Activated CD4-positive, alpha-beta T cell treated with anti-CD3 and anti-CD28 coated beads, Interleukin-2, amount 50 U/mL, for 4 hours (primary cell): ENCODE results near the gene PNKD.

Source experiments
- DNase-seq, 2 experiments: peaks; one replicate each; pipeline ENCODE4 v3.0.0-alpha.2; 2020

Gene PNKD

DNA sequence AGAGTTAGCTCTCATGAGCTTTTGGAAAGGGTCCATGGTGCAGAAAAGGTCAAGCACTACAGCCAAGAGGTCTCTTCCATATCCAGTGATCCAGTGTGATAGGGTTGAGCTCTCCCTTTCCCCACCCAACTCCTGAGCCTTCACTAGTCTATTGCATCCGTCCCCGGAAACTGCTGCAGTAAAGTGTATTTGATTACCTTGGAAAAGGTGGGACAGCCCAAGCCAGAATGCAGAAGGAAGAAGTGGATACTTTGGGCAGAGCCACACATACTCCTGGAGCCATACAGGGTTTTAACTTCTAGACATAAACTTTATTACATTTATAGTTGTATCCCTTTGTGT lies 3.6 kb downstream of the PNKD start:
- no peak for DNase-seq

DNA sequence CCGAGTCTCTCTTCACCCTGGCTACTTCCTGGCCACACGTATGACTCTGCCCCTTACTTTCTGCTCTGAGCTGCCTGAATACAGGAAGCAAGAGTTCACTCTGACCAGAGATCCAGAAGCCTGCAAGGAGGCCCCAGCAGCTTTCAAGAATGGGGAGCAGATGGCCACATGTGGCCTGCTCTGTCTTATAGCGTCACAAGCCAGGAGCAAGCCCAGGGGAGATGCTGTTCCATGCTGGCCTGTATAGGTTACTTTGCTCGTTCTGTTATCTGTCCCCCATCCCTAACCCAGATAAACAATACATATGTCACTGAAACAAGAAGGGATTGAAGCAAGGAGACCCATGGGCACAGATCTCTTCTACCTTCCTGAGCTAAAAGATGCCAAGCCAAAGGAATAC lies 4.3 kb downstream of the PNKD start:
- no peak for DNase-seq

DNA sequence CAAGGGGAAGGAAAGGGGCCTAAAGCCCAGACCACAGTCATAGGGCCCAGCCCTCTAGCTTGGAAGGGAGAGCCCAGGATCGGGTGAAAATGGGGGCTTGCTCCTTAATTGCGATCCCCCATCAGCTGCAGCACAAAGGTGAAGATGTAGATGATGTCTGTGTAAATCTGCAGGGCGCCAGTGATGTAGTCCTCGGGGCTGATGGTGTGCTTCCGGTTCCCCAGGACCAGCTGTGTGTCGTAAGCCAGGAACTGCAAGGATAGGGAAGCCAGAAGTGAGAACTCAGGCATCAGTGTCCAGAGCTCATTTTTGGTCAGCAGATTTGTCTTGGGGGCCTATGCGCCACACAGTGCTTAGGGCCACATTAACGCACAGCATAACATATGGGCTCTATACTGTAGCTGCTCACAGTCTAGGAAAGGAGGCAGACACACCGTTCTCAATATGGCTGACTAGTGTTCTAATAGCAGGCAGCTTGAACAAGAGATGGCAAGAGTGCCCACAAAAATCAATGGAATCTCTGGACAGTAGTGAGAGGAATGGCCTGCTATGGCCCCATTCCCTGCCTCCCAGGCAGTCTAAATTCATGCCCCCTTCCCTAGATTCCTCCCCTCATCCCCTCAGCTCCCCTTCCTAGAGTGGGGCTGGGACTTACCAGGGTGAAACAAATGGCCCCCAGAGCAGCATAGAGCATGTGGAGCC lies 5.2 kb downstream of the PNKD start:
- no peak for DNase-seq

DNA sequence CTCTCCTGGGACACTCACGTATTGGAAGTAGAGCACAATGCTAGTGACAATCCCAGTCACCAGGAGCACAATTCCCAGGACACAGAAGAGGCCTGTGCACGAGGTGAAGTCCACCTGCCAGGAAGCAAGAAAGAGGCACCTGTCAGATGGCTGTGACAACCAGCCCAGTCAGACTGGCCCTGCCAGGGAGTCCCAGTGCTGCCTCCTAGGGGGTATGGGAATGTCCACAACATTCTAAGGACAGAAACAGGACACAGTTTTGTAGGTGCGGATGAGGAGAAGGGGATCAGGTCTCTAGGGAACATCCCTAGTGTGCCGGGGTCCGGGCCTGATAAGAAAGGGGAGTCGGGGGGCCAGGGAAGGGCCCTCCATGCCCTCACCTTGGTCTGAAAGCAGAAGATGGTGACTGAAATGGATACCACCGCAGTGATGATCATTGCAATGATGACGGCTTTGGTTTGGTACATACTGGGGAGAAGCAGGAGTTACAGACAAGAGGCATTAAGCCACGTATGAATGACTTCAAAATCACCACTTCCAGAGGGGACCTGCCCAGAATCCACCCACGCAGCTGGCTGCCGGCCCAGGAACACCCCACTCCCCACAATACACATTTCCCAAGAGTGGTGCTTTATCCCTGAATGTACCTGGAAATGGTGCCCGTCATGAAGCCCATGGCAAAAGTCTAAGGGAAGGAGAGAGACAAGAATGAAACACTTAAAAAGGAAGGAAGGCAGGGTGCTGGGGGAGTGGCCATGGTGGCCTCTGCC lies 6.9 kb downstream of the PNKD start:
- DNase-seq, result no peak

DNA sequence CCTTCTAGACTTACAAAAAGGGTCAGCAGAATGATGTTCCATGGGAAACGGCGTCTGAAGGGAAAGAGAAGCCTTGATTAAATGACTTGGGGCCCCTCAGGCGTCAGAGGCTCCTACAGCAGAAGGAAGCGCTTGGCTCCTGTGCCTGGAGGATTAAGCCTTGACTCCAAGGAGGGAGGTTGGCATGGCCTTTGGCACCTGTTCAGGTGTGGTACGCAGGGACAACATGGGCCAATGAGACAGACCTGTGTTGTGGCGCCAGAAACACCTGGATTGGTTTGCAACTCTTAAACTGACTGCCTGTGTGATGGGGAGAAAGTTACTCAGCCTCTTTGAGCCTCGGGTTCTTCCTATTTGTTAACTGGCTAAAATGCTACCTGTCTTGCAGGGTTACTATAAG lies 7.6 kb downstream of the PNKD start:
- DNase-seq, result no peak

GRCh38 chr2:218278531-218279360 lies 8.4 kb downstream of the PNKD start:
- no peak for DNase-seq

DNA sequence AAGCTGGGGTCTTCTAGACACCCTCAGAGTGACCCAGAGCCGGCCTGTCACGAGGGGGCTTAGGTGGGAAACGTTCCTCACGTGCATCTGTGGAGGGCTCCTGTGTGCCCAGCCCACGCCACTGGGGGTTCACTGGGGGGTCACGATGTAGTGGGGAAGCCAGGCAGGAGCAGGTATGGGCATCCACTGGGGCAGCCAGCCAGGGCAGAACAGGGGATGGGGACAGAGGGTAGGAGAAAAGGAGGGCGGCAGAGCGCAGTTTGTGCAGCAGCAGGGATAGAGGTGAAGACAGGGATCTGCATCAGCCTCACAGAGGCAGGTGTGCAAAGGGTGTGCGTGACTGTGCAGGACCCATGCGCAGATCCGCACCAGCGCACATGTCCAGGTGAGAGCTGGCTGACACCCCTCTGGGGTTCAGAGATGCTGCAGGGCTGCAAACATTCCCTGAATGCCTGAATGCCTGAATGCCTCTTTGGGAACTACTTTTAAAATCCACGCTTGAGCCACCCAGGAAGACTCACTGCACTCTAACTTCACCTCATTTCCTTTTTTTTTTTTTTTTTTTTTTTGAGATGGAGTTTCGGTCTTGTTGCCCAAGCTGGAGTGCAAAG lies 10.0 kb downstream of the PNKD start:
- DNase-seq, result no peak

- no peak for DNase-seq
Observed at GRCh38 chr2:218281449-218281848, 11.1 kb downstream of the PNKD start.

DNA sequence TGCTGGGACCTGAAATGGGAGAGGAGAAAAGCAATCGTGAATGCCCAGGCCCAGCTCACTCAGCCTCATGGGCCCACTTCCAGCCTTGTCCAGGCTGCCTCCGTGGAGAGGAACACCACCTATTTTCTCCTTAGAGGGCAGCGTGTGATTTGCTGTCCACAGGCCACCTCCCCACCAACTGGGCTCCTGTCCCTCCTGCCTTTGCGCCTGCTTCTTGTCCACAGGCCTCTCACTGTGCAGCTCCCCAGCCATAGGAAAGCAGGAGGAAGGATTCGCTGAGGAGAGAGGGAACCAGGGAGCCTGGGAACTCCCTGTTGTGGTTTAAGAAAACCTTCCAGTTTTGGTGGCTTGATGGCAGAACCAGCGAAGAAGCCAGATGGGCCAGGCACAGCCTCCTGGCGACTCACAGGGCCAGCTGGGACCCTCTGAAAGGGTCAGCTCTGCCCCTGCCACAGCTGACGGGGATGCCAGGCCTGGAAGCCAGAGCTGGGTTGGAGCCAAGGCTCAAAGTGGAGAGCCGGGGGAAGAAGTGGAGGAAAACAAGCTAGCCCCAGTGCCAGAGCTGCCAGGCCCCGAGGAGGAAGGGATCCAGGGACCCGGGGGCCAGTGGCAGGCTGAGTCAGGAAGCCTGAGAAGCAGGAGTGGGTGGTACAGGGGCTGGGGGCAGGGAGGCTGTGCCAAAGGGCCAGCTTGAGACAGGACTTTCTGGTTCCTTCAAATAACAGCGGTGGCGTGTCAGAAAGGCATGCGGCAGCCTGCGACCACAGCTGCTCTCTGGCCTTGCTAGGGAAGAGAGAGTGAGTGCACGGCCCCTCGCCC lies 12.1 kb downstream of the PNKD start:
- DNase-seq, result no peak

GRCh38 chr2:218284106-218284811 lies 13.9 kb downstream of the PNKD start:
- DNase-seq, result peak; percentile 50 to 52

GRCh38 chr2:218285604-218286003 lies 15.3 kb downstream of the PNKD start:
- DNase-seq, result no peak

- peak; percentile 72 to 77 for DNase-seq
Observed at GRCh38 chr2:218286570-218287459, 16.5 kb downstream of the PNKD start.

- no peak for DNase-seq
Observed at GRCh38 chr2:218289639-218290315, 19.5 kb downstream of the PNKD start.

GRCh38 chr2:218290316-218291261 lies 20.3 kb downstream of the PNKD start:
- peak in 1 of 2 experiments; percentile 25 for DNase-seq

- no peak for DNase-seq
Observed at GRCh38 chr2:218291318-218292047, 21.2 kb downstream of the PNKD start.

GRCh38 chr2:218292048-218293014 lies 22.0 kb downstream of the PNKD start, which contains the start of gene TMBIM1:
TSS of gene TMBIM1 (minus strand) at chr2:218292503. CDS start at chr2:218282141, 10,362 bp downstream.
- DNase-seq, result peak; percentile 69
